GM18519 (cell line): ENCODE results near the gene THUMPD2.
"Not testable (repeated sequence)": the region's sequence is repeated elsewhere in the genome, so short reads cannot be mapped to it uniquely, and the experiment has no call there.

Experiments used
- ATAC-seq: cut with Tn5 transposase; IDR thresholded peaks from one replicate; pipeline ENCODE4 v1.9.1; 2021; ENCODE audit warnings: mild to moderate bottlenecking, moderate library complexity; ENCODE audit not compliant: unreplicated experiment, low FRiP score

The THUMPD2 gene

DNA sequence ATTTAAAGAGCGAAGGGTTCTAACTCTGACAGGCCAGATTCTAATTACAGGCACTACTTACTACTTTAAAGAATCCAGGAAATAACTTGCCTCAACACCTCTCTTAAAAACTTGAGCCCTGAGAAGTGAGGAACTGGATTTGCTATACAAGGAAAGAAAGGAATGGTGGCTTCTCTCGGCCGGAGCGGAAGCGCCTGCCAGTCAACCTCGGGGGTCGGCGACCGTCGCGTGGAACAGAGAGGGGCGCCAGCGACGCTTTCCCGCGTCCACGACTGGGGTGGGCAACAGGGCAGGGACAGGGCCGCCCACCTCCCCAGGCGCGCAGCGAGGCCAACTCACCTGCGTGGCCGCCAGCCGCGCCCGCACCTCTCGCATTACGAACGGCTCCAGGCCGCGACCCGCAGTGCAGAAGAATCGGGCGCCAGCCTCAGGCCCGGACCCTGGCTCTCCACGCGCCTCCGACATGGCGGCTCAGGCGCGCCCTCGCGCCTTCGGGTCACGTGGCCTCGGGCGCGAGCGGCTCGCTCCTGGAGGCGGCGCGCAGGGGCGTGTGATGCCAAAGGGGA, at the start of gene THUMPD2:
Gene THUMPD2 (minus strand): TSS at position 484 of the 566 bp plus-strand sequence. CDS start 19 bp downstream, at position 465.
- peak; percentile 69 for ATAC-seq

GRCh38 chr2:39821871-39822270, 42.8 kb upstream of the THUMPD2 start:
- no peak for ATAC-seq

GRCh38 chr2:39816845-39817244, 37.8 kb upstream of the THUMPD2 start:
- no peak for ATAC-seq

DNA sequence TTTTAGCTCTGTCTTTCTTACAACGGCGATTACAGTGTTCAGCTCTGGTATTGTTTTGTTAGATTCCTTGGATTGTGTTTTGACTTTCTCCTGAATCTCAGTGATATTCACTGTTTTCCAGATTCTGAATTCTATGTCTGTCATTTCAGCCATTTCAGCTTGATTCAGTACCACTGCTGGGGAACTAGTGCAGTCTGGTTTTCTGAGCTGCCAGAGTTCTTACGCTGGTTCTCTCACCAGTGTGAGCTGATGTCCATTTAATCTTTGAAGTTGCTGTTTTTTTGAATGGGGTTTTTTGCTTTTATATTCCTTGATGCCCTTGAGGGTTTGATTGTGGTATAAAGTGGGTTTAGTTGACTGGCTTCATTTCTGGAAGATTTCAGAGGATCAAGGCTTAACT, 37.4 kb upstream of the THUMPD2 start:
- no peak for ATAC-seq

GRCh38 chr2:39805936-39806608, 27.0 kb upstream of the THUMPD2 start:
- no peak for ATAC-seq

DNA sequence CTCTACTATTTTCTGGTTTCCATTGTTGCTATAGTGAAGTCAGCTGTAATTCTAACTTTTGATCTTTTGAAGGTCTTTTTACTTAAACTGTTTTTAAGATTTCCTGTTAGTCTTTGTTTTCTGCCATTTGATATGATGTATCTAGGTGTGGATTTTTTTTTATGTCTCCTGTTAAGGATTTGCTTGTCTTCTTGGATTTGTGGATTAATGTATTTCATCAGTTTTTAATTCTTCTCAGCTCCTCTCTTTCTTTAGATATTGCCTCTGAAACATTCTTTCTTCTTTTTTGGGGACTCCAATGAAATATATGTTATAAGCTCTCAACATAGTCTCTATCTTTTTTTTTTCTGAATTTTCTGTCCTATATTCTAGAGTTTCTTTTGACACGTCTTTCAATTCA, 24.8 kb upstream of the THUMPD2 start:
- no peak for ATAC-seq

- ATAC-seq = no peak
These were observed 21.7 kb upstream of the THUMPD2 start for GRCh38 chr2:39800752-39801151.

DNA sequence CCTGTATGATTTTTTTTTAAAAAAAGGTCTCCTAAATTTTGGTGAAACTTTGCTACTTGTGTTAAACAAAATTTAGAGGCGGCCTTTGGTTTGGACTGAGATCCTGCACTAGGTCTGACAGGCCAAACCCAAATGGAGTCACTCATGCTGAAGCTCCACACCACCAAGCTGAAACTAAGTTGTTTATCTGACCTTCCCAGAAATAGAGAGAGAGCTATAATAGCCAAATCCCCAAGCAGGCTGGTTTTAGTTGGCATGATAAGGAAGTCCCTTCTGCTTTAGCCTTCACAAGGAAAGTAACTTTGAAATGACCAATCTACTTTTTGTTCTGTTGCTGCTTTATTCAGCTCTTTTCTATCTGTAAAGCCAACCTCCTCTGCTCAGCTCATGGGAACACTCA, 17.1 kb upstream of the THUMPD2 start:
- ATAC-seq = no peak

DNA sequence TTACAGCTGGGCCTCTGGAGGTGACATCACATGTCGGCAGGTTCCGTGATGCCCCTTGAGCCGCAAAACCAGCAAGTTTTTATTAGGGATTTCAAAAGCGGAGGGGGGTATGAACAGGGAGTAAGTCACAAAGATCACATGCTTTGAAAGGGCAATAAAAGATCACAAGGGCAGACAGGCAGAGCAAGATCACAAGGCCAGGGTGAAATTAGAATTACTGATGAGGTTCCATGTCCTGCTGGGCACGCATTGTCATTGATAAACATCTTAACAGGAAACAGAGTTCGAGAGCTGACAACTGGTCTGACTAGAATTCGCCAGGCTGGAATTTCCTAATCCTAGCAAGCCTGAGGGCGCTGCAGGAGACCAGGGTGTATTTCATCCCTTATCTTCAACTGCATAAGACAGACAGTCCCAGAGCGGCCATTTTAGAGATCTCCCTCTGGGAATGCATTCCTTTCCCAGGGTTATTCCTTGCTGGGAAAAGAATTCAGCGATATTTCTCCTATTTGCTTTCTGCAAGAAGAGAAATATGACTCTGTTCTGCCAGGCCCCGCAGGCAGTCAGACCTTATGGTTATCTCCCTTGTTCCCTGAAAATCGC, 11.3 kb upstream of the THUMPD2 start:
- ATAC-seq = not testable (repeated sequence)

DNA sequence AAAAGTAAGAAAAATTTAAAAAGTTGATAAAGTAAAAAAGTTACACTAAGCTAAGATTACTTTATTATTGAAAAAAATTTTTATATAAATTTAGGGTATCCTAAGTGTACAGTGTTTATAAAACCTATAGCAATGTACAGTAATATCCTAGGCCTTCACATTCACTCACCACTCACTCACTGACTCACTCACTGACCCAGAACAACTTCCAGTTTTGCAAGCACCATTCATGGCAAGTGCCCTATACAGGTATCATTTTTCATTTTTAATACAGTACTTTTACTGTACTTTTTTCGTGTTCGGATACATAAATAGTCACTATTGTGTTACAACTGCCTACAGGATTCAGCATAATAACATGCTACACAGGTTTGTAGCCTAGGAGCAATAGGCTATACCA, 8.9 kb upstream of the THUMPD2 start:
- no peak for ATAC-seq

DNA sequence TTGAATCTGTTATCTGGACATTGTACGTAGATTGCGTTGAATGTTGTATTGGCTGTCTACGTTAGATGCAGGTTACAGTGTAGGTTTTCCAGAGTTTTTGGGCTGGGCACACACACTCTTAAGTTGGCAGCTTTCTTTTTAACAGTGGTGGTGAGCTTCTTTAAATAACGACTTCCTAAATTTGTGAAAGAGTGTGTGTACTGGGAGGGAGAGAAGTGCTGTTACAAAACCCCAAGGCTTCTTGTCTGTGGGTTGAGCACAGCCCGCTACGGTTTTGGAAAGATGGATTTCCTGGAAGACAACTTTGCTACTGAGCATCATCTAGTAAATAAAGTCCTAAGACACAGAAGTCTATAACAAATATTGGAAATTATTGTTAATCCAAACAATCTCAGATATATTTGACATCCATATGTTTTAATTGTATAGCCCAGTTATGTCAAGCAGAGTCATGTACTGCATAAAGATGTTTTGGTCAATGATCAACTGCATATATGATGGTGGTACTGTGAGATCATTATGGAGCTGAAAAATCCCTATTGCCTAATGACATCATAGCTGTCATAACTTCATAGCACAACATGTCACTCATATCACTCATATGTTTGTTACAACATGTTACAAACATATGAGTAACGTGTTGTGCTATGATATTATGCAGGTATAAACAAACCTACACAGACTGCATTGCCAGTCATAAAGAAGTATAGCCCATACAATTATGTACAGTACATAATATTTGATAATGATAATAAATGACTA, 7.9 kb upstream of the THUMPD2 start:
- ATAC-seq = no peak

GRCh38 chr2:39782591-39782990, 3.5 kb upstream of the THUMPD2 start:
- no peak for ATAC-seq

- ATAC-seq = no peak
These were observed 2.6 kb upstream of the THUMPD2 start for GRCh38 chr2:39781697-39782096.

GRCh38 chr2:39780825-39781600, 2.0 kb upstream of the THUMPD2 start:
- no peak for ATAC-seq

- no peak for ATAC-seq
These were observed 869 bp upstream of the THUMPD2 start for GRCh38 chr2:39779927-39780326.

DNA sequence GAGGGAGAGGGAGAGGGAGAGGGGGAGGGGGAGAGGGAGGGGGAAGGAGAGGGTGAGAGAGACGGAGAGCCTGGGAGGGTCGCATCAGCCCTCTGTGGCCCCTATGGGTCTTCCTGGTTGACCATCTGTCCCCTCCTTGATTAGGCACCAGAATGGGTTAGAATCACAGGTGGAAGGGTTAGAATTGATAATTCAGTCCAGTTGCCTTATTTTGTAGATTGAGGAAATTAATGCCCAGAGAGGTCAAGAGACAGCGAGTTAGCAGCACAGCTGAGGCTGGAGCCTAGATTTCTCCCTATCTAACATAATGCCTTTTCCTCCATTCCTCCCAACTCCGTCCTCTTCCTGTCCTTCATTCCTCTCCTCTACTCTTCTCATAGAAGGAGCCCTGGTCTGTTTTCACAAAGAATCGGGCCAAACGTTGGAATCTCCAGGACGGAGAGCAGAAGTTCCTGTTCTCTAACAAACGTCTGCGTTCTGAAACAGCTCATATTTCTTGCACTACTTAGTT, 338 bp upstream of the THUMPD2 start:
- peak; percentile 1 for ATAC-seq

DNA sequence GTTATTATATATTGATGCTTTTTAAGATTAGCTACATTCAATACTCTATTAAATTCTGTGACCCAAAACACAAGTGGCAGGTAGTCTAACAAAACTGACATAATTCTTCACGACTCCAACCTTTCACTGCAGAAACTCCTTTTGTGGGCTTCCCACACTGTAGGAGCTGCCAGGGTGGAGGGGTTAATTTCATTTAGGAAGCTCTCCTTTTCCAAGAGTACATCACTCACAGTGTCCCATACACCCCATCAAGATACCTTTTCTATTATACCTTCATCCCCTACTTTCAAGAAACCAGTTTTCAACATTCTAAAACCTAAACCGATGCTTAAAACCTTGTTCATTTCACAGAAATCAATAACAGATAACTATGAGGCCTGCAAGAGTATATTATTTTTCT, 825 bp downstream of the THUMPD2 start:
- ATAC-seq = no peak

DNA sequence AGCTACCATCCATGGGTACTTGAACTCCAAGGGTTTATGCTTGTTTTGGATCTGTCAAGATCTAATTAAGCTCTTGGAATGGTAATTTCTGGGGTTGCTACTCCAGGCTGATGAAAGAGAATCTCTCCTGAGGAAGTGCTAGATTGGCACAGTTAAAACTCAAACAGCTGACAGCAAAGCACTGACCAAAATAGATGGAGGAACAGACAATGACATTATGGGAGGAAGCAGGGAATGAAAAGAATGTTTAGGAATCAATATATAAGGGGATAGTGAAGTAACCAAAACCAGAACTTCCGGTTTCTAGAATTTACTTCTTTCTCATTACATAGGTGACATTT, 6.3 kb downstream of the THUMPD2 start:
- no peak for ATAC-seq

DNA sequence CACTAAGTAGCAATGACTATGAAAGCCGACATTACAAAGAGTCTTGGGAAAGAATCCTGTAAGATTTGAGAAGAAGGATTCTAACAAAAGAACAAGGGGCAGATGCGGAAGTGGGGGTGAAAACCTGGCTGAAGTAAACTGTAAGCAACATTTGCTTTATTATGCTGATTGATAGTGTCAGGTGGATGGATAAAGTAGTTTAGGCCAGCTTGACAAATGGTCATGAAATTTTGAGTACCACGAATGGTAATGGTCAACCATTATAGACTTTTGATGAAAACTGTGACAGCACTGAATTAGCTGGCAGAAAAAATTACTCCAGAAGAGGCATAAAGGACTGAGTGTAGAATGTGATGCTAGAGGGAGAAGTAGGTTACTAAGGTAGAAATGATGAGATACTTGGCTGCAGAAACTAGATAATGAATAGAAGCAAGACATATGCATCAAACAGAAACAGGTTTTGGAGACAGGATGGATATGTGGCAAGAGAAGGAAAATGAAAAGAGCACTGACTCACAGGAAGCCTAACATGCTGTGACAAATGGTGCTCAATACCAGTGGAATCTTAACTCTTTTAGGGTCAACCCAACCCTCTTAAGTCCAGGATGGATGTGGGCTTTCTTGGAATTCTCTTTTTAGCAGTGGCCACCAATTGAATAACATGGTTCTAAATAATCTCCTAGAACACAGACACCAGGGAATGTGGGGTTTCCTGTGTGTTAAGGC, 6.8 kb downstream of the THUMPD2 start:
- no peak for ATAC-seq

- ATAC-seq = no peak
These were observed 16.6 kb downstream of the THUMPD2 start for GRCh38 chr2:39762448-39762847.
